H1 (cell line): Measurements from ENCODE around the gene RNF208. TPM values are rescaled to one million over a fixed set of nuclear protein-coding genes. Genes with fewer than 3 reads are reported as not detected.

Experiments
- CTCF ChIA-PET: fragments of 300-600 bp; sonication (Branson Sonifier 250); formaldehyde crosslinking; loops from one replicate; lab custom pipeline; 2021; ENCODE audit not compliant: partially characterized antibody; lab: Charles Lee
- POLR2A ChIA-PET: fragments of 300-600 bp; sonication (Branson Sonifier 250); formaldehyde crosslinking; loops from one replicate; lab custom pipeline; 2021; ENCODE audit warnings: inconsistent platforms; ENCODE audit not compliant: partially characterized antibody; lab: Charles Lee
- DNase-seq, 2 experiments: peaks; one replicate each; pipeline versions ENCODE4 v3.0.0 to v3.0.0-alpha.2; 2010 to 2022; ENCODE audit warnings: low spot score in 2 of 2, low read depth in 1 of 2, mixed read lengths in 1 of 2
- FAIRE-seq: peaks from 2 replicates; lab custom pipeline; 2011; peaks lifted over from hg19 to GRCh38; lab: Jason Lieb, UNC
- H2AFZ ChIP-seq: 2 replicates; pipeline ENCODE4 v1.8.1; 2012; ENCODE audit warnings: low read length, inconsistent platforms
- H2AK5ac ChIP-seq: 2 replicates; pipeline ENCODE4 v1.6.1; 2013; ENCODE audit warnings: low read depth, low read length
- H2BK120ac ChIP-seq: replicated peaks from 2 replicates; pipeline ENCODE3; 2013; ENCODE audit warnings: low read depth, low read length, inconsistent platforms
- H2BK12ac ChIP-seq: 2 replicates; pipeline ENCODE4 v1.6.1; 2013; ENCODE audit warnings: low read depth, low read length
- H2BK15ac ChIP-seq: 2 replicates; pipeline ENCODE4 v1.6.1; 2013; ENCODE audit warnings: low read length
- H2BK20ac ChIP-seq: 2 replicates; pipeline ENCODE4 v1.6.1; 2013; ENCODE audit warnings: low read length
- H2BK5ac ChIP-seq: 2 replicates; pipeline ENCODE4 v1.6.1; 2013; ENCODE audit warnings: low read depth, low read length
- H3K14ac ChIP-seq: 2 replicates; pipeline ENCODE4 v1.6.1; 2013; ENCODE audit warnings: inconsistent platforms; ENCODE audit not compliant: insufficient read length
- H3K18ac ChIP-seq: 2 replicates; pipeline ENCODE4 v1.6.1; 2013; ENCODE audit warnings: low read length; ENCODE audit errors: extremely low read depth
- H3K23ac ChIP-seq: 2 replicates; pipeline ENCODE4 v1.6.1; 2013; ENCODE audit warnings: inconsistent platforms; ENCODE audit not compliant: insufficient read length
- H3K23me2 ChIP-seq: 2 replicates; pipeline ENCODE4 v1.6.1; 2013; ENCODE audit warnings: low read depth, low read length
- H3K27ac ChIP-seq: 2 replicates; pipeline ENCODE4 v1.6.1; 2011; ENCODE audit warnings: low read depth, low read length, inconsistent platforms
- H3K27me3 ChIP-seq, 4 experiments: replicated peaks in 1 of 4; 1 replicate in 1 of 4; 2 replicates in 3 of 4; pipeline versions ENCODE4 v1.6.1 to v1.8.1; 2011 to 2013; ENCODE audit warnings: low read length in 3 of 4, mild to moderate bottlenecking in 3 of 4, inconsistent platforms in 2 of 4, mixed read lengths in 2 of 4, moderate library complexity in 1 of 4; ENCODE audit not compliant: control insufficient read depth in 3 of 4, insufficient read depth in 3 of 4; ENCODE audit errors: extremely low read depth in 1 of 4
- H3K36me3 ChIP-seq, 4 experiments: 2 replicates each; pipeline versions ENCODE4 v1.6.1 to v1.8.1; 2011 to 2013; ENCODE audit warnings: mild to moderate bottlenecking in 4 of 4, low read length in 3 of 4, moderate library complexity in 2 of 4, control low read depth in 1 of 4, inconsistent platforms in 1 of 4; ENCODE audit not compliant: insufficient read depth in 4 of 4, control insufficient read depth in 2 of 4
- H3K4ac ChIP-seq: replicated peaks from 2 replicates; pipeline ENCODE3; 2013; ENCODE audit warnings: low read length, low read depth, mixed read lengths, inconsistent platforms; ENCODE audit not compliant: insufficient read length
- H3K4me1 ChIP-seq, 4 experiments: replicated peaks in 1 of 4; 1 replicate in 1 of 4; 2 replicates in 3 of 4; pipeline versions ENCODE4 v1.6.1 to v1.8.1; 2011 to 2013; ENCODE audit warnings: low read length in 3 of 4, inconsistent platforms in 2 of 4, mixed read lengths in 1 of 4; ENCODE audit not compliant: insufficient read depth in 4 of 4, control insufficient read depth in 3 of 4
- H3K4me2 ChIP-seq, 2 experiments: 2 replicates each; pipeline versions ENCODE4 v1.6.1 to v1.8.1; 2011 to 2013; ENCODE audit warnings: low read depth in 2 of 2, low read length in 2 of 2, control low read depth in 1 of 2, inconsistent platforms in 1 of 2, mild to moderate bottlenecking in 1 of 2; ENCODE audit not compliant: insufficient read depth in 1 of 2
- H3K4me3 ChIP-seq, 4 experiments: fragments of 200-600, 300-600 bp in 1 of 4; sonication (generic), shearing (Covaris generic), sonication (Bioruptor Twin) in 1 of 4; 2 replicates each; pipeline versions ENCODE4 v1.5.1 to v1.8.1; 2011 to 2016; ENCODE audit warnings: low read length in 4 of 4, low read depth in 3 of 4, control low read depth in 2 of 4, inconsistent platforms in 2 of 4, mild to moderate bottlenecking in 2 of 4, mixed read lengths in 1 of 4, moderate library complexity in 1 of 4; ENCODE audit not compliant: insufficient read depth in 2 of 4; ENCODE audit errors: extremely low read depth in 1 of 4
- H3K56ac ChIP-seq: replicated peaks from 2 replicates; pipeline ENCODE3; 2013; ENCODE audit warnings: low read depth, mild to moderate bottlenecking, mixed read lengths, low read length, inconsistent platforms; ENCODE audit not compliant: insufficient read length
- H3K79me1 ChIP-seq: 2 replicates; pipeline ENCODE4 v1.6.1; 2013; ENCODE audit warnings: low read depth, low read length, control low read depth
- H3K79me2 ChIP-seq, 2 experiments: 2 replicates each; pipeline versions ENCODE4 v1.6.1 to v1.8.1; 2012 to 2013; ENCODE audit warnings: low read length in 2 of 2, mild to moderate bottlenecking in 2 of 2, inconsistent platforms in 1 of 2; ENCODE audit not compliant: insufficient read depth in 2 of 2, control insufficient read depth in 1 of 2
- H3K9ac ChIP-seq, 4 experiments: replicated peaks in 1 of 4; 1 replicate in 1 of 4; 2 replicates in 3 of 4; pipeline versions ENCODE4 v1.6.1 to v1.8.1; 2011 to 2013; ENCODE audit warnings: low read depth in 3 of 4, low read length in 3 of 4, control low read depth in 2 of 4, mild to moderate bottlenecking in 2 of 4, moderate library complexity in 2 of 4, inconsistent platforms in 1 of 4; ENCODE audit errors: extremely low read depth in 1 of 4
- H3K9me3 ChIP-seq, 2 experiments: 2 replicates each; pipeline versions ENCODE4 v1.6.1 to v1.8.1; 2012 to 2013; ENCODE audit warnings: mild to moderate bottlenecking in 2 of 2, moderate library complexity in 2 of 2, control low read depth in 1 of 2, inconsistent platforms in 1 of 2, low read depth in 1 of 2, low read length in 1 of 2, mixed read lengths in 1 of 2; ENCODE audit not compliant: insufficient read depth in 2 of 2
- H4K20me1 ChIP-seq, 2 experiments: replicated peaks in 1 of 2; 2 replicates each; pipeline versions ENCODE3 to v1.8.1; 2011 to 2013; ENCODE audit warnings: inconsistent platforms in 2 of 2, low read length in 2 of 2, mild to moderate bottlenecking in 1 of 2; ENCODE audit not compliant: insufficient read depth in 2 of 2, control insufficient read depth in 1 of 2
- H4K5ac ChIP-seq: 2 replicates; pipeline ENCODE4 v1.6.1; 2013; ENCODE audit warnings: low read length, low read depth, mixed read lengths, inconsistent platforms; ENCODE audit not compliant: insufficient read length
- H4K8ac ChIP-seq: 2 replicates; pipeline ENCODE4 v1.8.0; 2013; ENCODE audit warnings: mild to moderate bottlenecking, moderate library complexity, low read length, inconsistent platforms; ENCODE audit not compliant: insufficient read depth; ENCODE audit errors: extremely low read depth
- H4K91ac ChIP-seq: replicated peaks from 2 replicates; pipeline ENCODE3; 2013; ENCODE audit warnings: low read length, mixed read lengths, inconsistent platforms; ENCODE audit not compliant: insufficient read length
- EP300 ChIP-seq, 2 experiments: IDR thresholded peaks; 1 replicate in 1 of 2; 2 replicates in 1 of 2; pipeline ENCODE4 v1.6.1; 2011 to 2012; ENCODE audit warnings: low read depth in 2 of 2, low read length in 2 of 2, mild to moderate bottlenecking in 2 of 2, borderline replicate concordance in 1 of 2, inconsistent platforms in 1 of 2, moderate library complexity in 1 of 2
- GABPA ChIP-seq: IDR thresholded peaks from 2 replicates; pipeline ENCODE4 v1.6.1; 2011; ENCODE audit warnings: mild to moderate bottlenecking, low read length, moderate library complexity, borderline replicate concordance; ENCODE audit not compliant: insufficient read depth
- HDAC6 ChIP-seq: IDR thresholded peaks from one replicate; pipeline ENCODE4 v1.7.1; 2012; ENCODE audit warnings: low read depth, mild to moderate bottlenecking, inconsistent platforms, low read length, moderate library complexity
- JUN ChIP-seq: IDR thresholded peaks from 2 replicates; pipeline ENCODE4 v1.6.1; 2011; ENCODE audit warnings: low read depth, mild to moderate bottlenecking, improper control_type of control experiment, low read length
- MAX ChIP-seq: IDR thresholded peaks from 2 replicates; pipeline ENCODE4 v1.6.1; 2012; ENCODE audit warnings: inconsistent platforms
- RNF2 ChIP-seq: fragments of 200-900, 300-1000 bp; sonication (generic); IDR thresholded peaks from 2 replicates; pipeline ENCODE4 v1.7.1; 2016; ENCODE audit warnings: borderline replicate concordance, low read depth, mild to moderate bottlenecking, antibody characterized with exemption, low read length; ENCODE audit not compliant: poor library complexity, severe bottlenecking; ENCODE audit errors: missing control alignments
- SIX5 ChIP-seq: IDR thresholded peaks from 2 replicates; pipeline ENCODE4 v1.6.1; 2011; ENCODE audit warnings: mild to moderate bottlenecking, low read depth, low read length
- SP2 ChIP-seq: IDR thresholded peaks from 2 replicates; pipeline ENCODE4 v1.6.1; 2012; ENCODE audit warnings: mild to moderate bottlenecking, low read length, inconsistent platforms
- TBP ChIP-seq: IDR thresholded peaks from 2 replicates; pipeline ENCODE4 v1.6.1; 2011; ENCODE audit warnings: low read depth, low read length, improper control_type of control experiment
- TCF12 ChIP-seq: IDR thresholded peaks from 2 replicates; pipeline ENCODE4 v1.6.1; 2011; ENCODE audit warnings: low read depth, mild to moderate bottlenecking, low read length
- YY1 ChIP-seq: IDR thresholded peaks from 2 replicates; pipeline ENCODE4 v1.6.1; 2011; ENCODE audit warnings: low read depth, mild to moderate bottlenecking, low read length
- WGBS, 2 experiments: shearing (Covaris generic) in 1 of 2; methylation state at CpG; one replicate each; pipeline versions ENCODE4 v1.1.6 to v1.1.7; 2013 to 2015; ENCODE audit warnings: low lambda C conversion rate in 2 of 2, mixed read lengths in 2 of 2, inconsistent platforms in 1 of 2, low coverage in 1 of 2, missing lambda C conversion rate in 1 of 2; ENCODE audit not compliant: insufficient replicate concordance in 2 of 2, insufficient coverage in 1 of 2, insufficient read length in 1 of 2; ENCODE audit errors: extremely low coverage in 1 of 2, missing lambda C conversion rate in 1 of 2; 5-methylcytosine and 5-hydroxymethylcytosine counted together
- polyA plus RNA-seq, 7 experiments: library from polyadenylated mRNA; depleted of rRNA in 3 of 7; stranded (reverse) in 5 of 7; unstranded in 2 of 7; fragments of >200 nt in 5 of 7; fragments of 200-250 nt in 2 of 7; gene quantifications; 1 replicate in 5 of 7; 2 replicates in 1 of 7; 4 replicates in 1 of 7; pipeline versions ENCODE4 v1.2.1 to v1.2.3, GENCODE V29; 2011 to 2013; ENCODE audit warnings: missing spikeins in 2 of 7, mixed read lengths in 2 of 7
- total RNA-seq: library from RNA; stranded (reverse); fragmentation: NEBNext Ultra II Directional; extraction: Animal tissue kit (Norgen Biotek cat#: 25700); gene quantifications from 2 replicates; pipeline ENCODE4 v1.2.1, GENCODE V29; 2021

Gene RNF208
- total and polyA plus RNA-seq, 2 of the 8 experiments (the other 6 are each of a cell fraction or from before 2014, with no cell fraction given): 2.7 to 7.7 TPM

- Histone ChIP-seq H4K8ac (no peak overlapping the region), H3K9me3 (no peaks in the 10 kb centered on the region), H2BK12ac (no peak overlapping the region), H4K5ac (no peak overlapping the region), H3K79me1 (no peaks in the 10 kb centered on the region), H2AK5ac (no peak overlapping the region), H3K18ac (no peak overlapping the region), H4K91ac (no peak overlapping the region), H4K20me1 (peaks cover 4 to 9% of the 10 kb centered on the region in 2 experiments), H3K23me2 (peaks cover under 1% of the 10 kb centered on the region; the same call in 1 of the 2 replicates), H3K27me3 (no peaks in the 10 kb centered on the region), H3K23ac (no peak overlapping the region), H3K27ac (no peak overlapping the region), H3K4ac (no peak overlapping the region), H2AFZ (no peak overlapping the region), H3K14ac (no peak overlapping the region), H3K9ac (no peak overlapping the region), H3K36me3 (peaks cover 6 to 39% (median 27%) of the 10 kb centered on the region in 4 experiments), H3K56ac (no peak overlapping the region), H3K4me1 (peaks cover 0 to 3% (median 1%) of the 10 kb centered on the region in 4 experiments; a peak in 3 of 7 replicates), H2BK120ac (no peak overlapping the region), H3K4me3 (no peak overlapping the region), H2BK20ac (no peak overlapping the region), H3K79me2 (no peaks in the 10 kb centered on the region), H3K4me2 (no peak overlapping the region), H2BK15ac (no peak overlapping the region), H2BK5ac (no peak overlapping the region; the same call in 1 of the 2 replicates)
- POLR2A ChIA-PET: interaction anchor here (1.7 to 69.9 kb wide), 3 partner anchors 12 to 34 kb away, joined by 4 to 1462 read pairs (median 1462); partner anchors contain the start of genes CYSRT1, NDOR1, NELFB and RNF208
- FAIRE-seq (no peak), DNase-seq (no peak)
- CTCF ChIA-PET: interaction anchor here (1.1 to 1.9 kb wide), 3 partner anchors 11 to 32 kb away, joined by 3 to 6 read pairs (median 4); no protein-coding TSS in a partner anchor
- WGBS, 2 experiments: 93% methylated on average over 19 of the region's 19 CpGs; no CpG with 5 or more reads in 1 of the 2 experiments
- TF ChIP-seq HDAC6: no peak
- TF ChIP-seq TCF12: no peak
- no peak for TF ChIP-seq RNF2
- TF ChIP-seq SIX5: no peak
- TF ChIP-seq TBP: no peak
- no peak for TF ChIP-seq EP300 (IDR thresholded peaks at IDR 0.05; ENCODE audit: borderline replicate concordance in 1 of 2, low read depth in 2 of 2, low read length in 2 of 2)
- no peak for TF ChIP-seq MAX
- TF ChIP-seq YY1: no peak
- no peak for TF ChIP-seq SP2
- TF ChIP-seq GABPA: no peak
- TF ChIP-seq JUN: no peak
Observed at GRCh38 chr9:137268538-137269201, 46.6 kb upstream of the RNF208 start.
